GM23338 (cell line): ENCODE measurements around the gene ADIG. TPM values are rescaled to one million over a fixed set of nuclear protein-coding genes. Genes with fewer than 3 reads are reported as not detected.

Experiments
- ATAC-seq: fragments of 200-7000 bp; cut with Tn5 transposase; 3 replicates; pipeline ENCODE4 v1.9.1; 2020
- DNase-seq: peaks from one replicate; pipeline ENCODE4 v3.0.0-alpha.2; 2015; ENCODE audit warnings: low spot score
- H2AFZ ChIP-seq: fragments of 200-600 bp; sonication (generic); 2 replicates; pipeline ENCODE4 v1.8.0; 2016; ENCODE audit warnings: antibody characterized with exemption, mild to moderate bottlenecking, moderate library complexity
- H3F3A ChIP-seq: fragments of 200-600 bp; sonication (generic); replicated peaks from 2 replicates; pipeline ENCODE4 v1.8.0; 2017; ENCODE audit warnings: antibody characterized with exemption, mixed run types, low read depth
- H3K27ac ChIP-seq: fragments of 200-600 bp; sonication (generic); 2 replicates; pipeline ENCODE4 v1.6.1; 2016; ENCODE audit warnings: low read depth
- H3K27me3 ChIP-seq: fragments of 200-600 bp; sonication (generic); 2 replicates; pipeline ENCODE4 v1.8.0; 2016; ENCODE audit warnings: mild to moderate bottlenecking, mixed run types, moderate library complexity; ENCODE audit not compliant: insufficient read depth
- H3K36me3 ChIP-seq: fragments of 200-600 bp; sonication (generic); 2 replicates; pipeline ENCODE4 v1.8.0; 2016; ENCODE audit warnings: mild to moderate bottlenecking; ENCODE audit not compliant: insufficient read depth
- H3K4me1 ChIP-seq: fragments of 200-600 bp; sonication (generic); 2 replicates; pipeline ENCODE4 v1.8.0; 2016; ENCODE audit warnings: mild to moderate bottlenecking, moderate library complexity; ENCODE audit not compliant: insufficient read depth
- H3K4me2 ChIP-seq: fragments of 200-600 bp; sonication (generic); 2 replicates; pipeline ENCODE4 v1.7.1; 2017; ENCODE audit warnings: mixed run types
- H3K4me3 ChIP-seq: fragments of 200-600 bp; sonication (generic); 2 replicates; pipeline ENCODE4 v1.6.1; 2016; ENCODE audit warnings: mixed run types
- H3K79me2 ChIP-seq: fragments of 200-600 bp; sonication (generic); replicated peaks from 2 replicates; pipeline ENCODE4 v1.8.0; 2017; ENCODE audit warnings: mild to moderate bottlenecking; ENCODE audit not compliant: insufficient read depth
- H3K9me2 ChIP-seq: fragments of 200-600 bp; sonication (generic); 2 replicates; pipeline ENCODE4 v1.8.0; 2017; ENCODE audit not compliant: insufficient read depth
- H4K20me1 ChIP-seq: fragments of 200-600 bp; sonication (generic); replicated peaks from 2 replicates; pipeline ENCODE4 v1.8.0; 2017; ENCODE audit warnings: mild to moderate bottlenecking; ENCODE audit not compliant: insufficient read depth
- H3K27ac Mint-ChIP-seq: 2 replicates; pipeline ENCODE4 v1.8.0; 2020; ENCODE audit warnings: inconsistent platforms, mild to moderate bottlenecking, moderate library complexity, mixed read lengths
- H3K27me3 Mint-ChIP-seq: 3 replicates; pipeline ENCODE4 v1.8.0; 2022; ENCODE audit warnings: low read depth, mild to moderate bottlenecking, moderate library complexity, mixed read lengths, inconsistent platforms; ENCODE audit not compliant: insufficient read depth, poor library complexity
- H3K36me3 Mint-ChIP-seq: 3 replicates; pipeline ENCODE4 v1.8.0; 2021; ENCODE audit warnings: low read depth, mild to moderate bottlenecking, inconsistent platforms, moderate library complexity, mixed read lengths
- H3K4me1 Mint-ChIP-seq: 3 replicates; pipeline ENCODE4 v1.8.0; 2020; ENCODE audit warnings: mild to moderate bottlenecking, inconsistent platforms, mixed read lengths
- H3K4me3 Mint-ChIP-seq: 3 replicates; pipeline ENCODE4 v1.8.0; 2021; ENCODE audit warnings: moderate library complexity, mild to moderate bottlenecking, inconsistent platforms, mixed read lengths
- H3K9me3 Mint-ChIP-seq: 3 replicates; pipeline ENCODE4 v1.8.0; 2020; ENCODE audit warnings: moderate library complexity, mild to moderate bottlenecking, inconsistent platforms, mixed read lengths
- EZH2phosphoT487 ChIP-seq: fragments of 200-600 bp; sonication (generic); IDR thresholded peaks from one replicate; pipeline ENCODE4 v1.8.1; 2018; ENCODE audit warnings: antibody characterized with exemption; ENCODE audit not compliant: unreplicated experiment
- JUNB ChIP-seq: IDR thresholded peaks from one replicate; pipeline ENCODE4 v1.6.1; 2016; ENCODE audit warnings: antibody characterized with exemption; ENCODE audit not compliant: unreplicated experiment
- NANOG ChIP-seq: IDR thresholded peaks from 2 replicates; pipeline ENCODE4 v1.6.1; 2016; ENCODE audit warnings: antibody characterized with exemption, borderline replicate concordance
- POLR2AphosphoS5 ChIP-seq: IDR thresholded peaks from 2 replicates; pipeline ENCODE4 v1.6.1; 2016; ENCODE audit warnings: antibody characterized with exemption, low read depth
- STAT1 ChIP-seq: IDR thresholded peaks from one replicate; pipeline ENCODE4 v1.6.1; 2016; ENCODE audit warnings: antibody characterized with exemption; ENCODE audit not compliant: unreplicated experiment
- ZNF114 ChIP-seq: fragments of 250-450 bp; sonication (Bioruptor Pico); IDR thresholded peaks from 2 replicates; pipeline ENCODE4 v1.5.0; 2020; ENCODE audit warnings: mild to moderate bottlenecking, moderate library complexity
- polyA plus RNA-seq: library from polyadenylated mRNA; unstranded; fragments of >200 nt; fragmentation: Nextera tagmentation; extraction: Ambion mirVana; gene quantifications from 2 replicates; pipeline ENCODE4 v1.2.1, GENCODE V29; 2016
- total RNA-seq: library from RNA; depleted of rRNA; stranded (reverse); fragments of >200 nt; shearing (Covaris generic); gene quantifications from 2 replicates; pipeline ENCODE4 v1.2.3, GENCODE V29; 2014
- TF ChIP-seq, protein P1 (sequence below): IDR thresholded peaks from one replicate; pipeline ENCODE4 v1.6.1; 2018; ENCODE audit warnings: antibody characterized with exemption; ENCODE audit not compliant: unreplicated experiment
- TF ChIP-seq, protein P2 (sequence below): fragments of 250-450 bp; sonication (Bioruptor Pico); IDR thresholded peaks from 2 replicates; pipeline ENCODE4 v1.5.0; 2020; ENCODE audit warnings: mild to moderate bottlenecking, moderate library complexity

Gene ADIG
- total and polyA plus RNA-seq, 2 experiments from 2014 or later, result not detected

DNA sequence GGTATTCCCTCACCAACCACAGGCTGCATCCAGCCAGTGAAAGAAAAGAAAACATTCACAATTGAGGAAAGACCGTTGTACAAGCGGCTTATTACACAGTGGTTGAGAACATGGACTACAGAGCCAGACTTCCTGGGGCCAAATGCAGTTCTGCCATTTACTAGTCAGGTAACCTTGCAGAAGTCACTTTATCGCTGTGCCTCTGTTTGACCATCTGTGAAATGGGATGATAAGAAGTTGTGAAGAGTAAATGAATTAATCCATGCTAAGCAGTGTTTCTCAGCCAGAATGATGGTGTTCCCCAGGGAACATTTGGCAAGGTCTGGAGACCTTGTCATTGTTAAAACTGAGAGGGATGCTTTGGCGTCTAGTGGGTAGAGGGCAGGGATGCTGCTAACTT, 35.5 kb downstream of the ADIG start:
- H3K27me3 Mint-ChIP-seq, result peaks cover 5% of the 10 kb centered on the region
- H3K36me3 Mint-ChIP-seq, result no peaks in the 10 kb centered on the region

More for the DNA sequence above, 35.5 kb downstream of the ADIG start:
- H3K4me3 ChIP-seq, result no peak overlapping the region
- H3K9me2 ChIP-seq, result 0 out of 2 replicates have a peak, but pooled peaks cover 3% of the 10 kb centered on the region
- H3K27me3 ChIP-seq, result no peaks in the 10 kb centered on the region
- H3K36me3 ChIP-seq, result no peaks in the 10 kb centered on the region
- peaks cover 17% of the 10 kb centered on the region; the same call in 2 of the 3 replicates for H3K4me1 Mint-ChIP-seq
- TF ChIP-seq, protein P1, sequence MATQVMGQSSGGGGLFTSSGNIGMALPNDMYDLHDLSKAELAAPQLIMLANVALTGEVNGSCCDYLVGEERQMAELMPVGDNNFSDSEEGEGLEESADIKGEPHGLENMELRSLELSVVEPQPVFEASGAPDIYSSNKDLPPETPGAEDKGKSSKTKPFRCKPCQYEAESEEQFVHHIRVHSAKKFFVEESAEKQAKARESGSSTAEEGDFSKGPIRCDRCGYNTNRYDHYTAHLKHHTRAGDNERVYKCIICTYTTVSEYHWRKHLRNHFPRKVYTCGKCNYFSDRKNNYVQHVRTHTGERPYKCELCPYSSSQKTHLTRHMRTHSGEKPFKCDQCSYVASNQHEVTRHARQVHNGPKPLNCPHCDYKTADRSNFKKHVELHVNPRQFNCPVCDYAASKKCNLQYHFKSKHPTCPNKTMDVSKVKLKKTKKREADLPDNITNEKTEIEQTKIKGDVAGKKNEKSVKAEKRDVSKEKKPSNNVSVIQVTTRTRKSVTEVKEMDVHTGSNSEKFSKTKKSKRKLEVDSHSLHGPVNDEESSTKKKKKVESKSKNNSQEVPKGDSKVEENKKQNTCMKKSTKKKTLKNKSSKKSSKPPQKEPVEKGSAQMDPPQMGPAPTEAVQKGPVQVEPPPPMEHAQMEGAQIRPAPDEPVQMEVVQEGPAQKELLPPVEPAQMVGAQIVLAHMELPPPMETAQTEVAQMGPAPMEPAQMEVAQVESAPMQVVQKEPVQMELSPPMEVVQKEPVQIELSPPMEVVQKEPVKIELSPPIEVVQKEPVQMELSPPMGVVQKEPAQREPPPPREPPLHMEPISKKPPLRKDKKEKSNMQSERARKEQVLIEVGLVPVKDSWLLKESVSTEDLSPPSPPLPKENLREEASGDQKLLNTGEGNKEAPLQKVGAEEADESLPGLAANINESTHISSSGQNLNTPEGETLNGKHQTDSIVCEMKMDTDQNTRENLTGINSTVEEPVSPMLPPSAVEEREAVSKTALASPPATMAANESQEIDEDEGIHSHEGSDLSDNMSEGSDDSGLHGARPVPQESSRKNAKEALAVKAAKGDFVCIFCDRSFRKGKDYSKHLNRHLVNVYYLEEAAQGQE, result no peak
- TF ChIP-seq EZH2phosphoT487, result no peak
- TF ChIP-seq, protein P2, sequence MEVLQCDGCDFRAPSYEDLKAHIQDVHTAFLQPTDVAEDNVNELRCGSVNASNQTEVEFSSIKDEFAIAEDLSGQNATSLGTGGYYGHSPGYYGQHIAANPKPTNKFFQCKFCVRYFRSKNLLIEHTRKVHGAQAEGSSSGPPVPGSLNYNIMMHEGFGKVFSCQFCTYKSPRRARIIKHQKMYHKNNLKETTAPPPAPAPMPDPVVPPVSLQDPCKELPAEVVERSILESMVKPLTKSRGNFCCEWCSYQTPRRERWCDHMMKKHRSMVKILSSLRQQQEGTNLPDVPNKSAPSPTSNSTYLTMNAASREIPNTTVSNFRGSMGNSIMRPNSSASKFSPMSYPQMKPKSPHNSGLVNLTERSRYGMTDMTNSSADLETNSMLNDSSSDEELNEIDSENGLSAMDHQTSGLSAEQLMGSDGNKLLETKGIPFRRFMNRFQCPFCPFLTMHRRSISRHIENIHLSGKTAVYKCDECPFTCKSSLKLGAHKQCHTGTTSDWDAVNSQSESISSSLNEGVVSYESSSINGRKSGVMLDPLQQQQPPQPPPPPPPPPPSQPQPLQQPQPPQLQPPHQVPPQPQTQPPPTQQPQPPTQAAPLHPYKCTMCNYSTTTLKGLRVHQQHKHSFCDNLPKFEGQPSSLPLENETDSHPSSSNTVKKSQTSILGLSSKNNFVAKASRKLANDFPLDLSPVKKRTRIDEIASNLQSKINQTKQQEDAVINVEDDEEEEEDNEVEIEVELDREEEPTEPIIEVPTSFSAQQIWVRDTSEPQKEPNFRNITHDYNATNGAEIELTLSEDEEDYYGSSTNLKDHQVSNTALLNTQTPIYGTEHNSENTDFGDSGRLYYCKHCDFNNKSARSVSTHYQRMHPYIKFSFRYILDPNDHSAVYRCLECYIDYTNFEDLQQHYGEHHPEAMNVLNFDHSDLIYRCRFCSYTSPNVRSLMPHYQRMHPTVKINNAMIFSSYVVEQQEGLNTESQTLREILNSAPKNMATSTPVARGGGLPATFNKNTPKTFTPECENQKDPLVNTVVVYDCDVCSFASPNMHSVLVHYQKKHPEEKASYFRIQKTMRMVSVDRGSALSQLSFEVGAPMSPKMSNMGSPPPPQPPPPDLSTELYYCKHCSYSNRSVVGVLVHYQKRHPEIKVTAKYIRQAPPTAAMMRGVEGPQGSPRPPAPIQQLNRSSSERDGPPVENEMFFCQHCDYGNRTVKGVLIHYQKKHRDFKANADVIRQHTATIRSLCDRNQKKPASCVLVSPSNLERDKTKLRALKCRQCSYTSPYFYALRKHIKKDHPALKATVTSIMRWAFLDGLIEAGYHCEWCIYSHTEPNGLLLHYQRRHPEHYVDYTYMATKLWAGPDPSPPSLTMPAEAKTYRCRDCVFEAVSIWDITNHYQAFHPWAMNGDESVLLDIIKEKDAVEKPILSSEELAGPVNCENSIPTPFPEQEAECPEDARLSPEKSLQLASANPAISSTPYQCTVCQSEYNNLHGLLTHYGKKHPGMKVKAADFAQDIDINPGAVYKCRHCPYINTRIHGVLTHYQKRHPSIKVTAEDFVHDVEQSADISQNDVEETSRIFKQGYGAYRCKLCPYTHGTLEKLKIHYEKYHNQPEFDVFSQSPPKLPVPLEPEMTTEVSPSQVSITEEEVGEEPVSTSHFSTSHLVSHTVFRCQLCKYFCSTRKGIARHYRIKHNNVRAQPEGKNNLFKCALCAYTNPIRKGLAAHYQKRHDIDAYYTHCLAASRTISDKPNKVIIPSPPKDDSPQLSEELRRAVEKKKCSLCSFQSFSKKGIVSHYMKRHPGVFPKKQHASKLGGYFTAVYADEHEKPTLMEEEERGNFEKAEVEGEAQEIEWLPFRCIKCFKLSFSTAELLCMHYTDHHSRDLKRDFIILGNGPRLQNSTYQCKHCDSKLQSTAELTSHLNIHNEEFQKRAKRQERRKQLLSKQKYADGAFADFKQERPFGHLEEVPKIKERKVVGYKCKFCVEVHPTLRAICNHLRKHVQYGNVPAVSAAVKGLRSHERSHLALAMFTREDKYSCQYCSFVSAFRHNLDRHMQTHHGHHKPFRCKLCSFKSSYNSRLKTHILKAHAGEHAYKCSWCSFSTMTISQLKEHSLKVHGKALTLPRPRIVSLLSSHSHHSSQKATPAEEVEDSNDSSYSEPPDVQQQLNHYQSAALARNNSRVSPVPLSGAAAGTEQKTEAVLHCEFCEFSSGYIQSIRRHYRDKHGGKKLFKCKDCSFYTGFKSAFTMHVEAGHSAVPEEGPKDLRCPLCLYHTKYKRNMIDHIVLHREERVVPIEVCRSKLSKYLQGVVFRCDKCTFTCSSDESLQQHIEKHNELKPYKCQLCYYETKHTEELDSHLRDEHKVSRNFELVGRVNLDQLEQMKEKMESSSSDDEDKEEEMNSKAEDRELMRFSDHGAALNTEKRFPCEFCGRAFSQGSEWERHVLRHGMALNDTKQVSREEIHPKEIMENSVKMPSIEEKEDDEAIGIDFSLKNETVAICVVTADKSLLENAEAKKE, result no peak
- no peak for TF ChIP-seq JUNB
- TF ChIP-seq ZNF114 (CRISPR knock-in tag), result no peak
- no peak for TF ChIP-seq POLR2AphosphoS5
- TF ChIP-seq NANOG, result no peak
- TF ChIP-seq STAT1, result no peak
- no peaks in the 10 kb centered on the region for H3K9me3 Mint-ChIP-seq
- H3K4me1 ChIP-seq, result no peaks in the 10 kb centered on the region
- H4K20me1 ChIP-seq, result no peaks in the 10 kb centered on the region
- H3K4me3 Mint-ChIP-seq, result no peak overlapping the region
- no peak overlapping the region for H3K27ac Mint-ChIP-seq
- H3K4me2 ChIP-seq, result no peak overlapping the region
- DNase-seq, result no peak
- ATAC-seq, result no peak
- no peak overlapping the region for H2AFZ ChIP-seq
- no peak overlapping the region for H3K27ac ChIP-seq
- H3K79me2 ChIP-seq, result no peaks in the 10 kb centered on the region
- no peaks in the 10 kb centered on the region for H3F3A ChIP-seq
